ENCODE data around the gene COL4A1.

COL4A1 gene

DNA sequence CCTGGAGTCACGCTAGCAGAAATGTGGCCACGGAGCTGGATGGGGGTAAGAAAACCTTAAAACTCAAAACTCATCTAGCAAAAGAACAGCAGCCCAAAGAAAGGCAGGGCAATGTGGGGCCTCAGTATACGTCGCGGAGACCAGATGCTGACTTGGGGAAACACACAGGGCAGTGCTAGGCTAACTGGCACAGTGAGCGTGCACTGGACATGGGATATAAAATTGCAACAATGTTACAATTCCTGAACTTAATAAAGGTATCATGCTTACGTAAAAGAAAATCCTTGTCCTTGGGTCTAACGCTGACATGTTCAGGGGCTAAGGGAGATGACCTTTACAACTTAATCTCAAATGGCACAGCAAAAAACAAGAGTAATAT lies 40.5 kb downstream of the COL4A1 start:
- POLR2A ChIA-PET, result no interaction called here
- Histone ChIP-seq H3K9me3 (ENCODE audit: control extremely low read depth in 1 of 5, control insufficient read depth in 4 of 5, insufficient read depth in 2 of 5, low read depth in 1 of 5, low read length in 4 of 5) (no peaks in the 10 kb centered on the region), H3K4me1 (ENCODE audit: control extremely low read depth in 1 of 4, control insufficient read depth in 4 of 4, insufficient read depth in 4 of 4, low read length in 3 of 4) (no peaks in the 10 kb centered on the region), H3K36me3 (ENCODE audit: control insufficient read depth in 4 of 4, insufficient read depth in 4 of 4, low read length in 3 of 4) (no peaks in the 10 kb centered on the region), H3K27ac (ENCODE audit: insufficient read depth in 1 of 2, low read depth in 1 of 2, low read length in 2 of 2, poor library complexity in 1 of 2, severe bottlenecking in 2 of 2) (no peak overlapping the region), H3K4me3 (ENCODE audit: control insufficient read depth in 1 of 7, extremely low read depth in 1 of 7, insufficient read depth in 4 of 7, low read depth in 2 of 7, low read length in 6 of 7) (no peak overlapping the region), H3K27me3 (replicated peaks in 2 of 5; ENCODE audit: control insufficient read depth in 4 of 5, insufficient read depth in 5 of 5, low read length in 4 of 5) (peaks cover 8 to 93% (median 28%) of the 10 kb centered on the region in 5 experiments)
- CTCF ChIA-PET, result no interaction called here
- no peak for DNase-seq
- WGBS (ENCODE audit: insufficient coverage), result 86% methylated on average over 4 of the region's 8 CpGs

- no peak for DNase-seq
- POLR2A ChIA-PET, result no interaction called here
- CTCF ChIA-PET, result no interaction called here
- Histone ChIP-seq H3K4me3 (ENCODE audit: control insufficient read depth in 1 of 7, extremely low read depth in 1 of 7, insufficient read depth in 4 of 7, low read depth in 2 of 7, low read length in 6 of 7) (no peak overlapping the region), H3K9me3 (ENCODE audit: control extremely low read depth in 1 of 5, control insufficient read depth in 4 of 5, insufficient read depth in 2 of 5, low read depth in 1 of 5, low read length in 4 of 5) (no peaks in the 10 kb centered on the region), H3K36me3 (ENCODE audit: control insufficient read depth in 4 of 4, insufficient read depth in 4 of 4, low read length in 3 of 4) (no peaks in the 10 kb centered on the region), H3K27ac (ENCODE audit: insufficient read depth in 1 of 2, low read depth in 1 of 2, low read length in 2 of 2, poor library complexity in 1 of 2, severe bottlenecking in 2 of 2) (no peak overlapping the region), H3K4me1 (ENCODE audit: control extremely low read depth in 1 of 4, control insufficient read depth in 4 of 4, insufficient read depth in 4 of 4, low read length in 3 of 4) (no peaks in the 10 kb centered on the region), H3K27me3 (replicated peaks in 2 of 5; ENCODE audit: control insufficient read depth in 4 of 5, insufficient read depth in 5 of 5, low read length in 4 of 5) (peaks cover 2 to 93% (median 28%) of the 10 kb centered on the region in 5 experiments)
- 79% methylated on average over 34 of the region's 38 CpGs for WGBS (ENCODE audit: insufficient coverage)
These were observed 41.1 kb downstream of the COL4A1 start for GRCh38 chr13:110265682-110266430.

DNA sequence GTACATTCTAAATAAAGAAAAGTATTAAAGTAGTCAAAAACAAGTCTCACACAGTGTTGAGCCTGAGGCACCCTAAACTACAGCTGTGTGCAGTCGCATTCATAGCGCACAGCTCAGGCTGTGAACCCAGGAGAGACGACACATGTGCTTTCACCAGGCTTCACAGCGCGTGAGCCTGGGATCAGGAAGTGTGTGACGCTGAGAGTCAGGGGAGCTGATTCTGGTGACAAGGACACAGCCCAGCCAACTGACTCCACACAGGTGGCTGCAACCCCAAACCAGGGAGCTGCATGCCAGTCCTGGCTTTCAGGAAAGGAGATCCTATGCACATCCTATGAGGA lies 41.6 kb downstream of the COL4A1 start:
- Histone ChIP-seq H3K27me3 (replicated peaks in 2 of 5; ENCODE audit: control insufficient read depth in 4 of 5, insufficient read depth in 5 of 5, low read length in 4 of 5) (peaks cover 0 to 91% (median 24%) of the 10 kb centered on the region in 5 experiments), H3K9me3 (ENCODE audit: control extremely low read depth in 1 of 5, control insufficient read depth in 4 of 5, insufficient read depth in 2 of 5, low read depth in 1 of 5, low read length in 4 of 5) (no peaks in the 10 kb centered on the region), H3K27ac (ENCODE audit: insufficient read depth in 1 of 2, low read depth in 1 of 2, low read length in 2 of 2, poor library complexity in 1 of 2, severe bottlenecking in 2 of 2) (no peak overlapping the region), H3K4me1 (ENCODE audit: control extremely low read depth in 1 of 4, control insufficient read depth in 4 of 4, insufficient read depth in 4 of 4, low read length in 3 of 4) (no peaks in the 10 kb centered on the region), H3K36me3 (ENCODE audit: control insufficient read depth in 4 of 4, insufficient read depth in 4 of 4, low read length in 3 of 4) (no peaks in the 10 kb centered on the region), H3K4me3 (ENCODE audit: control insufficient read depth in 1 of 7, extremely low read depth in 1 of 7, insufficient read depth in 4 of 7, low read depth in 2 of 7, low read length in 6 of 7) (no peak overlapping the region)
- ChIA-PET POLR2A (no interaction called here), CTCF (interaction anchor here (0.9 kb wide), 1 partner anchor 19 kb away, joined by 3 read pairs; no protein-coding TSS in a partner anchor)
- WGBS (ENCODE audit: insufficient coverage), result 55% methylated on average over 6 of the region's 6 CpGs
- no peak for DNase-seq

DNA sequence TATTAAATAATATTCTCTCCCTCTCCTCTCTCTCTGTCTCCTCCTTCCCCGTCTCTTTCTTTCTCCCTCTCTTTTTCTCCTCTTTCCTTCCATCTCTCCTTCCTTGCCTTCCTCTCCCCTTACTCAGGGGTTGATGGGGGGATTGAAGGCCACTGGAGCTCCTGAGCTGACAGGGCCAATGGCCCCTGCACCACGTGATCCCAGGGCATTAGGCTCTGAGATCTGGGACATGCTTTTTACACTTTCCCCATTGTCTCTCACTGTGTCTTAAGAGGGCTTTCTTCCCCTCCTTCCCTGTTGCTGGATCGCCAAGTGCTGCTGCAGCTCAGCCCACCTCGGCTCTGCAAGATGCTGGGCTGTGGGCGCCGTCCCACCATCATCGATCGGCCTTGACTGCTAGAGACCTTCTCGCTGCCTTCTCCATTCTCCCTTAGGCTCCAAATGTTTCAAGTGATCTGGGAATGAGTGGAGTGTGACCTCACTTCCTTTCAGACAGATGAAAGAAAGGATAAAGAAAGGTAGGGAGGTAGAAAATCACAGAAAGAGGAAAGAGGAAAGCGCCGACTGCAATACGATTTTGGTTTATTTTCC lies 42.2 kb downstream of the COL4A1 start:
- Histone ChIP-seq H3K27ac (ENCODE audit: insufficient read depth in 1 of 2, low read depth in 1 of 2, low read length in 2 of 2, poor library complexity in 1 of 2, severe bottlenecking in 2 of 2) (no peak overlapping the region), H3K9me3 (ENCODE audit: control extremely low read depth in 1 of 5, control insufficient read depth in 4 of 5, insufficient read depth in 2 of 5, low read depth in 1 of 5, low read length in 4 of 5) (no peaks in the 10 kb centered on the region), H3K4me1 (ENCODE audit: control extremely low read depth in 1 of 4, control insufficient read depth in 4 of 4, insufficient read depth in 4 of 4, low read length in 3 of 4) (no peaks in the 10 kb centered on the region), H3K4me3 (ENCODE audit: control insufficient read depth in 1 of 7, extremely low read depth in 1 of 7, insufficient read depth in 4 of 7, low read depth in 2 of 7, low read length in 6 of 7) (no peak overlapping the region), H3K27me3 (replicated peaks in 2 of 5; ENCODE audit: control insufficient read depth in 4 of 5, insufficient read depth in 5 of 5, low read length in 4 of 5) (peaks cover 1 to 91% (median 23%) of the 10 kb centered on the region in 5 experiments), H3K36me3 (ENCODE audit: control insufficient read depth in 4 of 4, insufficient read depth in 4 of 4, low read length in 3 of 4) (no peaks in the 10 kb centered on the region)
- 82% methylated on average over 5 of the region's 12 CpGs for WGBS (ENCODE audit: insufficient coverage)
- CTCF ChIA-PET, result interaction anchor here (0.9 kb wide), 1 partner anchor 19 kb away, joined by 3 read pairs; no protein-coding TSS in a partner anchor
- no peak for DNase-seq
- POLR2A ChIA-PET, result no interaction called here

DNA sequence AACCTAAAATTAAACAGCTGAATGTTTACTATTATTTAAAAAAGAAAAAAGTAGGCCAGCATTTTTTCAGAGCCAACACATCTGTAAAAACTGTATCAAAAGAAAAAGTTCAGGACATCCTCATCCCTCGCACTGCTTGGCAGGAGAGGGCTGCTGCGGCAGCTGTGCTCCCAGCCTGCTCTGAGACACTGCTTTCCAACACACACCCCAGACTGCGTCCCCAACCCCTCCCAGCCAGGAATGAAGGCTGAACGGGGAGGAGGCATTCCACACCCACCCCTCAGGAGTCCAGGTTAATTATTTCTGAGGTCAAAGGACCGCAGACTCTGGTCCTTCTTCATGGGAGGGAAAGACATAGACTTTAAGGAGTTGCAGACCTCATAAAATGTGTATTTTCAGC lies 43.1 kb downstream of the COL4A1 start:
- ChIA-PET POLR2A (no interaction called here), CTCF (interaction anchor here (1.5 kb wide), 1 partner anchor 16 kb away, joined by 3 read pairs; no protein-coding TSS in a partner anchor)
- no peak for DNase-seq
- WGBS (ENCODE audit: insufficient coverage), result 100% methylated on average over 2 of the region's 5 CpGs
- Histone ChIP-seq H3K27ac (ENCODE audit: insufficient read depth in 1 of 2, low read depth in 1 of 2, low read length in 2 of 2, poor library complexity in 1 of 2, severe bottlenecking in 2 of 2) (no peak overlapping the region), H3K27me3 (replicated peaks in 2 of 5; ENCODE audit: control insufficient read depth in 4 of 5, insufficient read depth in 5 of 5, low read length in 4 of 5) (peaks cover 2 to 89% (median 23%) of the 10 kb centered on the region in 5 experiments), H3K9me3 (ENCODE audit: control extremely low read depth in 1 of 5, control insufficient read depth in 4 of 5, insufficient read depth in 2 of 5, low read depth in 1 of 5, low read length in 4 of 5) (no peaks in the 10 kb centered on the region), H3K4me1 (ENCODE audit: control extremely low read depth in 1 of 4, control insufficient read depth in 4 of 4, insufficient read depth in 4 of 4, low read length in 3 of 4) (no peaks in the 10 kb centered on the region), H3K36me3 (ENCODE audit: control insufficient read depth in 4 of 4, insufficient read depth in 4 of 4, low read length in 3 of 4) (no peaks in the 10 kb centered on the region), H3K4me3 (ENCODE audit: control insufficient read depth in 1 of 7, extremely low read depth in 1 of 7, insufficient read depth in 4 of 7, low read depth in 2 of 7, low read length in 6 of 7) (no peak overlapping the region)

DNA sequence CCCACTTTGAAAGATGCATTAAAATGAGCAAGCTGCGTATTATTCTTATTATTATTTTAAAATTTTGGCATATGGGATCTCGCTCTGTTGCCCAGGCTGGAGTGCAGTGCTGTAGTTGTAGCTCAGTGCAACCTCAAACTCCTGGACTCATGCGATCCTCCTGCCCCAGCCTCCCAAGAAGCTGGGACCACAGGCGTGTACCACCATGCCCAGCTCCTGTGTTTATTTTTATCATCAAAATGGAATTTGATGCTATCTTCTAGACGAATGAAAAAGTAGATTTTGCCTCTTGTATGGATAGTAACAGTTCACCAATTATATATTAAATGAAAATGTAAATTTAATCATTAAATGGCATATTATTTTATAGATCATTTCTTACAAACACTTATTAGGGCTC lies 43.6 kb downstream of the COL4A1 start:
- ChIA-PET CTCF (interaction anchor here (1.5 kb wide), 1 partner anchor 16 kb away, joined by 3 read pairs; no protein-coding TSS in a partner anchor), POLR2A (no interaction called here)
- H3K27me3 ChIP-seq (replicated peaks in 2 of 5; ENCODE audit: control insufficient read depth in 4 of 5, insufficient read depth in 5 of 5, low read length in 4 of 5), result peaks cover 2 to 85% (median 20%) of the 10 kb centered on the region in 5 experiments
- no peaks in the 10 kb centered on the region for H3K4me1 ChIP-seq (ENCODE audit: control extremely low read depth in 1 of 4, control insufficient read depth in 4 of 4, insufficient read depth in 4 of 4, low read length in 3 of 4)
- H3K9me3 ChIP-seq (ENCODE audit: control extremely low read depth in 1 of 5, control insufficient read depth in 4 of 5, insufficient read depth in 2 of 5, low read depth in 1 of 5, low read length in 4 of 5), result no peaks in the 10 kb centered on the region
- DNase-seq, result no peak
- no peaks in the 10 kb centered on the region for H3K36me3 ChIP-seq (ENCODE audit: control insufficient read depth in 4 of 4, insufficient read depth in 4 of 4, low read length in 3 of 4)
- 83% methylated on average over 1 of the region's 5 CpGs for WGBS (ENCODE audit: insufficient coverage)
- H3K4me3 ChIP-seq (ENCODE audit: control insufficient read depth in 1 of 7, extremely low read depth in 1 of 7, insufficient read depth in 4 of 7, low read depth in 2 of 7, low read length in 6 of 7), result no peak overlapping the region
- H3K27ac ChIP-seq (ENCODE audit: insufficient read depth in 1 of 2, low read depth in 1 of 2, low read length in 2 of 2, poor library complexity in 1 of 2, severe bottlenecking in 2 of 2), result no peak overlapping the region

DNA sequence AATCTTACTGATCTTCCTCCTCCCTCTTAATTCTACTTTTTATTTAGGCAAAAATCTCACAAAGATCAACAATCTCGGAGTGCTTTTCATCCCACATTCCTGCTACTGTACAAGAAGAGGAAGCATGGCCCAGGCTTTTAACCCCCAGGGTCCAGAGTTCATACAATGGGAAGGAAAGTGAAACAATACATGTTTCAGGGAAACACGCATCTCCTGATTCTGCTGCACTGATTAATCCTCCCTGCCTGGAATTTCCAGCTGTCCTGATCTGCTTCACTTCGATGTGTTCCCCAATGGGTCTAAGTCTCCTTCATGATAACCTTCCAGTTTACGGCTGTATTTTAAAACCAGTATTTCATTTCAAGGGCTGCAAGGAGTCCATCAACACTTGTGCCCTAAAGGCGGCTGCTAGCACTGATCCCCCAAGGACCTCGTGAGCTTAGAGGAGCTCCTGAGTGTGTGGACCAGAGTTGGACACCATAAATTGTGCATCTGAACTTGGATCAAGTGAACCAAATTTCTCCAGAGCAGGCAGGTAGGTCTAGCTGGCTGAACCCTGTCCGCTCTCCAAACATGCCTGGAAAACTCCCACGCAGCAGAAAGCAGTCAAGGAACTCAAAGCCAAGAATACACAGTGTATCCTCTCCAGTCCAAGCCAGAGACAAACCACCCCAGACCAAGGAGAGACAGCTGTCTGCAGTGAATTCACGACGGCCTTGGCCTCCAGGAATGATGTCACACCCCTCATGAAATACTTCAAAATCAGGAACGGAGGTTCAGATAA lies 44.3 kb downstream of the COL4A1 start:
- WGBS (ENCODE audit: insufficient coverage), result 55% methylated on average over 9 of the region's 11 CpGs
- Histone ChIP-seq H3K9me3 (ENCODE audit: control extremely low read depth in 1 of 5, control insufficient read depth in 4 of 5, insufficient read depth in 2 of 5, low read depth in 1 of 5, low read length in 4 of 5) (no peaks in the 10 kb centered on the region), H3K27ac (ENCODE audit: insufficient read depth in 1 of 2, low read depth in 1 of 2, low read length in 2 of 2, poor library complexity in 1 of 2, severe bottlenecking in 2 of 2) (no peak overlapping the region), H3K36me3 (ENCODE audit: control insufficient read depth in 4 of 4, insufficient read depth in 4 of 4, low read length in 3 of 4) (no peaks in the 10 kb centered on the region), H3K4me1 (ENCODE audit: control extremely low read depth in 1 of 4, control insufficient read depth in 4 of 4, insufficient read depth in 4 of 4, low read length in 3 of 4) (no peaks in the 10 kb centered on the region), H3K4me3 (ENCODE audit: control insufficient read depth in 1 of 7, extremely low read depth in 1 of 7, insufficient read depth in 4 of 7, low read depth in 2 of 7, low read length in 6 of 7) (no peak overlapping the region), H3K27me3 (replicated peaks in 2 of 5; ENCODE audit: control insufficient read depth in 4 of 5, insufficient read depth in 5 of 5, low read length in 4 of 5) (peaks cover 2 to 78% (median 20%) of the 10 kb centered on the region in 5 experiments)
- no peak for DNase-seq
- ChIA-PET CTCF (interaction anchor here (1.5 kb wide), 1 partner anchor 15 kb away, joined by 3 read pairs; no protein-coding TSS in a partner anchor), POLR2A (no interaction called here)
